Gastrocnemius medialis (tissue), 4 donors: ENCODE results near the gene TBC1D22B. TPM values are rescaled to one million over a fixed set of nuclear protein-coding genes. Genes with fewer than 3 reads are reported as not detected.

Experiments used
- ATAC-seq, 2 donors: fragments of 150-250 bp; one replicate each; pipeline ENCODE4 v1.9.1; 2016
- DNase-seq, 2 donors: peaks; one replicate each; pipeline ENCODE4 v3.0.0-alpha.2; 2019
- H3K27ac ChIP-seq, 4 donors: fragments of 200-600 bp; sonication (generic); 1 replicate in 1 of 4; 2 replicates in 3 of 4; pipeline ENCODE4 v1.5.1; 2016 to 2018; ENCODE audit warnings: mild to moderate bottlenecking in 2 of 4, moderate library complexity in 1 of 4
- H3K27me3 ChIP-seq, 3 donors: fragments of 200-600 bp; sonication (generic) in 2 of 3; 1 replicate in 1 of 3; 2 replicates in 2 of 3; pipeline versions ENCODE4 v1.5.1 to v1.6.0; 2016 to 2019; ENCODE audit warnings: mild to moderate bottlenecking in 1 of 3, moderate library complexity in 1 of 3
- H3K36me3 ChIP-seq, 2 donors: fragments of 200-600 bp; sonication (generic) in 1 of 2; one replicate each; pipeline ENCODE4 v1.5.1; 2017 to 2018
- H3K4me1 ChIP-seq, 2 donors: fragments of 200-600 bp; sonication (generic) in 1 of 2; one replicate each; pipeline ENCODE4 v1.5.1; 2016 to 2017; ENCODE audit warnings: mild to moderate bottlenecking in 2 of 2
- H3K4me3 ChIP-seq, 4 donors: fragments of 200-600 bp; sonication (generic) in 3 of 4; 1 replicate in 1 of 4; 2 replicates in 3 of 4; pipeline ENCODE4 v1.5.1; 2016 to 2019; ENCODE audit warnings: mild to moderate bottlenecking in 2 of 4
- H3K9me3 ChIP-seq, 3 donors: fragments of 200-600 bp; sonication (generic) in 2 of 3; 1 replicate in 1 of 3; 2 replicates in 2 of 3; pipeline ENCODE4 v1.5.1; 2016 to 2019
- CTCF ChIP-seq, 5 experiments: fragments of 450-650 bp in 3 of 5; fragments of 200-600 bp in 2 of 5; sonication (generic) in 2 of 5; IDR thresholded peaks in 4 of 5; conservative IDR thresholded peaks in 1 of 5; 1 replicate in 4 of 5; 2 replicates in 1 of 5; pipeline ENCODE4 v1.5.1; 2016 to 2019; ENCODE audit warnings: antibody characterized with exemption in 5 of 5, mild to moderate bottlenecking in 3 of 5, moderate library complexity in 3 of 5
- POLR2A ChIP-seq, 2 donors: fragments of 450-650 bp; IDR thresholded peaks; one replicate each; pipeline ENCODE4 v1.6.1; 2017; ENCODE audit warnings: antibody characterized with exemption in 2 of 2, mild to moderate bottlenecking in 2 of 2, moderate library complexity in 2 of 2
- in situ Hi-C, 4 donors: fragments of 200-750 bp; cut with MboI; loops; one replicate each; pipeline versions ENCODE4 v1.15.0 to v1.8.0; 2017; ENCODE audit warnings: low sequenced_read_pairs in 4 of 4
- intact Hi-C: fragments of 100-400 bp; cut with DNase I; formaldehyde crosslinking; loops from one replicate; pipeline ENCODE4 v1.15.1; 2023; ENCODE audit warnings: low total_unique reads
- total RNA-seq, 4 donors: library from RNA; depleted of rRNA; stranded (reverse); fragments of >200 nt; gene quantifications; one replicate each; pipeline versions ENCODE4 v1.1.0 to v1.2.3, GENCODE V29; 2016

Gene TBC1D22B
- total RNA-seq, 4 donors from 2014 or later, result 6.3 to 12.3 (median 7.7) TPM

GRCh38 chr6:37320646-37321045, 63.1 kb downstream of the TBC1D22B start:
- intact Hi-C loops (no loop called here), in situ Hi-C loops (loop anchor here in 1 of 4 donors (10.0 kb wide), 1 partner anchor 374 kb away; the partner anchor contains the start of gene MDGA1)
- ATAC-seq (no peak), DNase-seq (no peak)
- Histone ChIP-seq H3K27me3 (no peaks in the 10 kb centered on the region), H3K4me3 (no peak overlapping the region), H3K36me3 (peaks cover 0 to 62% of the 10 kb centered on the region in 2 donors), H3K9me3 (no peaks in the 10 kb centered on the region), H3K27ac (no peak overlapping the region), H3K4me1 (no peaks in the 10 kb centered on the region)
- no peak for TF ChIP-seq CTCF (IDR thresholded peaks at IDR 0.05 in 4 of 5, conservative IDR thresholded peaks at IDR 0.05 in 1 of 5)
- TF ChIP-seq POLR2A (IDR thresholded peaks at IDR 0.05), result no peak

GRCh38 chr6:37321101-37321500, 63.5 kb downstream of the TBC1D22B start:
- H3K27me3 ChIP-seq, result no peaks in the 10 kb centered on the region
- H3K4me1 ChIP-seq, result no peaks in the 10 kb centered on the region
- H3K9me3 ChIP-seq, result no peaks in the 10 kb centered on the region
- peaks cover 0 to 57% of the 10 kb centered on the region in 2 donors for H3K36me3 ChIP-seq
- H3K4me3 ChIP-seq, result no peak overlapping the region
- DNase-seq, result no peak
- ATAC-seq, result no peak
- no peak for TF ChIP-seq CTCF (IDR thresholded peaks at IDR 0.05 in 4 of 5, conservative IDR thresholded peaks at IDR 0.05 in 1 of 5)
- no peak for TF ChIP-seq POLR2A (IDR thresholded peaks at IDR 0.05)
- no peak overlapping the region for H3K27ac ChIP-seq
- in situ Hi-C loops (loop anchor here in 1 of 4 donors (10.0 kb wide), 1 partner anchor 374 kb away; the partner anchor contains the start of gene MDGA1), intact Hi-C loops (no loop called here)

- Histone ChIP-seq H3K4me1 (no peaks in the 10 kb centered on the region), H3K4me3 (no peak overlapping the region), H3K27me3 (no peaks in the 10 kb centered on the region), H3K9me3 (no peaks in the 10 kb centered on the region), H3K36me3 (peaks cover 0 to 51% of the 10 kb centered on the region in 2 donors), H3K27ac (no peak overlapping the region)
- ATAC-seq (no peak), DNase-seq (no peak)
- in situ Hi-C loops (loop anchor here in 1 of 4 donors (10.0 kb wide), 1 partner anchor 373 kb away; the partner anchor contains the start of gene MDGA1), intact Hi-C loops (no loop called here)
- TF ChIP-seq CTCF (IDR thresholded peaks at IDR 0.05 in 4 of 5, conservative IDR thresholded peaks at IDR 0.05 in 1 of 5), result no peak
- no peak for TF ChIP-seq POLR2A (IDR thresholded peaks at IDR 0.05)
Measured at GRCh38 chr6:37321516-37322415, 64.2 kb downstream of the TBC1D22B start.

- Histone ChIP-seq H3K36me3 (peaks cover 0 to 33% of the 10 kb centered on the region in 2 donors), H3K4me3 (no peak overlapping the region), H3K4me1 (no peaks in the 10 kb centered on the region), H3K9me3 (no peaks in the 10 kb centered on the region), H3K27me3 (no peaks in the 10 kb centered on the region), H3K27ac (no peak overlapping the region)
- TF ChIP-seq POLR2A (IDR thresholded peaks at IDR 0.05), result no peak
- TF ChIP-seq CTCF (IDR thresholded peaks at IDR 0.05 in 4 of 5, conservative IDR thresholded peaks at IDR 0.05 in 1 of 5), result no peak
- intact Hi-C loops, result no loop called here
- DNase-seq (no peak), ATAC-seq (no peak)
- in situ Hi-C loops, result loop anchor here in 1 of 4 donors (10.0 kb wide), 1 partner anchor 371 kb away; the partner anchor contains the start of gene MDGA1
Measured at GRCh38 chr6:37323580-37323979, 66.0 kb downstream of the TBC1D22B start.
